GM19328 (cell line): ENCODE results near the gene PRIMA1.

Experiments
- ATAC-seq: cut with Tn5 transposase; IDR thresholded peaks from one replicate; pipeline ENCODE4 v1.9.1; 2021; ENCODE audit warnings: mild to moderate bottlenecking, moderate library complexity; ENCODE audit not compliant: unreplicated experiment

PRIMA1 gene

GRCh38 chr14:93715279-93715927 lies 72.9 kb downstream of the PRIMA1 start:
- ATAC-seq, result no peak

DNA sequence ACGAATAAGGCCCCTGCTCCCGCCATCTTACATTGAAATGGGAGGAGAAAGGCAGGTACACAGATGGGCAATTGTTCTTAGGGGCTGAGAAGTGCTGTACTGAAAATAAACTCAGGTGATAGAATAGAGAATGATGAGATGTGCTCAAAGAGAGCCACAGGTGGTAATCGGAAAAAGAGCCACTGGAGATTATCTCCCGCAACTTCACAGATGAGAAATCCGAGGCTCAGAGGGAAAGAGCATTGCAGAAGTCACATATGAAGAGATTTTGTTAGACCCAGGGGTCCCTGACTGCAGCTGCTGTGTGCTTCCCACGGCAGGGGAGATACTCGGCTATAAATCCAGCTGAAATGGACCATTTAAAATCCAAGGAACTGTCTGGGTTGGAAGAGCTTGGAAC lies 73.7 kb downstream of the PRIMA1 start:
- no peak for ATAC-seq

GRCh38 chr14:93713726-93714405 lies 74.4 kb downstream of the PRIMA1 start:
- ATAC-seq, result no peak

GRCh38 chr14:93712838-93713724 lies 75.2 kb downstream of the PRIMA1 start:
- ATAC-seq, result no peak

DNA sequence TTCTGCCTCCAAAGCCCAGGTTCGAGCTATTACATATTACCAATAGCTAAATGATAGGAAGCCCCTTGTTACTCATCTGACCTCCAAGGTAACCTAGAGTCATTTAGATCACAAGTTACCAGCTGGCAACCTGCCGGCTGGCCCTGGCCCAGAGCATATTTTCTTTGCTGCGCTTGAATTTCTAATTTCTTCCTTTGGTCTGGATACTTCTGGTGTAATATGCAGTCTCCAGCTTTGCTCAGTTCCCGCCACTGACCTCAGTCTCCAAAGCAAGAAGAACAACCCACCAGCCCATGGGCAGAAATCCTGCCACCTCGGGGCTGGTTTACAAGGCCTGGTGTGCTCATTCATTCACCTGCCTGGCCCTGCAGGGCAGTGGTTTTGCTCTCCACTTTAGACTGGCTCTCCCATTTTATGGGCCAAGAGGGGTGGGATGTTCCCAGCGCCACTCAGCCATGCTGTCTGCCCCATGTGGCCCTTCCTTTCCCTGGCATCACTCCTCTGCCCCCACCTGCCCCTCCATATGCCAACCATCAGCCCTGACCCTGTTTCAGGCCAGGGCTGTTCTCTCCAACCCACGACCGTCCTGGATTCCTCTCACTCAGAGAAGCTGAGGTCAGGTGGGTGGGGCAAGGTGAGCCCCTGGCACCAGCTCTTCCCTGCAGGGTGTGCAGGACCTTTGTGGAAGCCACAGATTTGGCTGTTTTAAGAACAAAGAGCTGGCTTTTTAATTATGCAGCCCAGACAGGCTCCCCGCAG lies 76.0 kb downstream of the PRIMA1 start:
- ATAC-seq, result no peak

GRCh38 chr14:93709249-93709648 lies 79.0 kb downstream of the PRIMA1 start:
- ATAC-seq, result no peak

DNA sequence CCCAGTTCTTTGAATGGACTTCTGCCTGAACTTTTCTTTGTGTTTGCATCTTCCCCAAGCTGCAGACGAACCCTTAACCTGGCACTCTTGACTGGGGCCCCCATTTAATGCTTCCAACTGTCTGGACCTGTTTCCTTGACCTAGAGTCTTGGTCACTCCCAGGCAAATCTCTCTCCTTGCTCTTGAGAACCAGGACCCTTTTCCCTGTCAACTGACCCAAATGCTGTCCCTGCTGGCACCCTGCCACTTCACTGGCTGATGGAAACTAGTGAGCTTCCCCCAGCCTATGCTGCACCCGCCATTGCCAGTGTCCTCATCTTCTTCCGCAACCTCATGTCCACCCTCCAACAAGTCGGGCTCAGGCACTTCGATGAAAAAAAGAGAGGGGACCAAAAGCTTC lies 79.5 kb downstream of the PRIMA1 start:
- ATAC-seq, result no peak

GRCh38 chr14:93708311-93708734 lies 80.0 kb downstream of the PRIMA1 start:
- no peak for ATAC-seq

DNA sequence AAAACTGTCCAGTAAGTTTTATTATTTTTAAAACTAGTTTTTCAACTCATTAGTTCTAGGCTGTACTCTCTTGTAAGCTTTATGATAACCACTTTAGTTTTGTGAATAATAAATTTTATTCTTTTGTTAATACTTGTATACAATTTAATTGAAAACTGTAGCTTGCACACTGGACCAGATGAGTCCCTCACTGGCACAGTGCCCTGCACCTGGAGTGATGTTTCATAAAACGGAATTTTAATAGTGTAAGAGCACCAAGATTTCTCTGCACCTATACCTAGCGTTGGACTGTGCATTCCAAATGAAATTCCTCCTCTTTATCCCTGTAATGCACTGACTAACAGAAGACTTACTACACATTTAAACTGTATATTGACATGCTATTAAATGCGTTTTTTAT lies 80.8 kb downstream of the PRIMA1 start:
- ATAC-seq, result no peak

DNA sequence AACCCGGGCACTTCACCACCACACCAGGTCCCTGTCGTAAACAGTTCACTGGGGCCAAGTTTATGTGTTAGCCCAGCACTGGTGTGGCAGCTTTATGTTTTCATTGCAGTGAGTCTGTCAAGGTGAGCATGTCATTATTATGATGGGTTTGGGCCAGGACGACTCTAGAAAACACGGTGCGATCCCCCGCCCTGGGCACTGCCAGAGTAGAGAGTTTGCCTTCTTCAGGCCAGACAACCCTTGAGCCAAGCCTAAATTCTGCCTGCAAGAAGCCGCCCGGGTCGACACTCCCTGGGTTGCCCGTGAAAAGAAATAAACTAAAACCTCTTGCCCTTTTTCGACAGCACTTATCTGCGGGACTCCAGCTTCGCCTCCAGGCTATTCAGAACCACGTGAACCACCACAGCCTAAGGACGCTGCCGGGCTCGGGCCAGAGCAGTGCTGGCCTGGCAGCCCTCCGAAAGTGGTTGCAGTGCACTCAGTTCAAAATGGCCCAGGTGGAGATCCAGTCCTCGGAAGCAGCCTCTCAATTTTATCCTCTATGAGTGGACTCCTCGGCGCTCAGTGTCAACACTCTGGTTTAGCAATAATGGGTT lies 81.8 kb downstream of the PRIMA1 start:
- no peak for ATAC-seq

GRCh38 chr14:93705513-93706156 lies 82.7 kb downstream of the PRIMA1 start:
- ATAC-seq, result no peak

DNA sequence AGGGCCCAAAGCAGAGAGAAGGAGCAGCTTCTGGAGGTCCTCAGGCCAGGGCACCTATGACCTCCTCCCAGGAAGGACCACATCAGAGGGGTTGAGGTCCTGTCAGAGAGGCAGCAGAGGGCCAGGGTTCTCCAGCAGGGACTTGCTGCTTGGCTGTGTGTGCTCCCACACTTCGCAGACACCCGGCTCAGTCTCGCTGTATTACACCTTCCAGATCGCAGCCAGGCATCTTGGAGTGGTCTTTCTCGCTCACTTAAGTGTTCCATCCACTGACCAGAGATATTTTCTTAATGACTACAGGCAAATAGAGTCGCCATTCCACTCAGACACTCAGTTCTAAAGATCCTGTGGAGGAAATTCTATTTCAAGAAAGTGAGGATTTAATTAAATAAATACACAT lies 84.3 kb downstream of the PRIMA1 start:
- no peak for ATAC-seq

- no peak for ATAC-seq
These were observed 85.3 kb downstream of the PRIMA1 start for GRCh38 chr14:93702946-93703345.

- ATAC-seq, result no peak
These were observed 86.7 kb downstream of the PRIMA1 start for GRCh38 chr14:93701562-93701961.

GRCh38 chr14:93700928-93701327 lies 87.4 kb downstream of the PRIMA1 start:
- no peak for ATAC-seq

DNA sequence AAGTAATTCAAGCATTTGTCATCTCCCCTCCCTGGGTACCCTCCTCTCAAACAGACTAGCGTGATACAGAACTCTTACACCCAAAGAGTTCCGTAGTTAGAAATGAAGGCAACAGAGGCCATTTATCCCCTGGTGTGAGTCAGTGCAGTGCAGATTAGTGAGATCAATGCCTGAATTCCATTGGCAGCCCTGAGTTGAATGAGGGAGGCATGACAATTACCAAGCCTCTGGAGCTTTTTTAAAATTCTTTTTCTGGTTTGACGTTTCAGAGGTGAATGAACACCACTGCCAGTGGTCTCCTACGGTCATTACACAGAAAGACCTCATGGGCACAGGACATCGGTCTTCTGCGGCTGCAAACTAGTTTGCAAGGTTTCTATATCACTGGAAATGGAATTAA lies 94.4 kb downstream of the PRIMA1 start:
- ATAC-seq, result no peak

- ATAC-seq, result no peak
These were observed 97.1 kb downstream of the PRIMA1 start for GRCh38 chr14:93691042-93691780.

GRCh38 chr14:93690146-93690545 lies 98.1 kb downstream of the PRIMA1 start:
- ATAC-seq, result no peak

DNA sequence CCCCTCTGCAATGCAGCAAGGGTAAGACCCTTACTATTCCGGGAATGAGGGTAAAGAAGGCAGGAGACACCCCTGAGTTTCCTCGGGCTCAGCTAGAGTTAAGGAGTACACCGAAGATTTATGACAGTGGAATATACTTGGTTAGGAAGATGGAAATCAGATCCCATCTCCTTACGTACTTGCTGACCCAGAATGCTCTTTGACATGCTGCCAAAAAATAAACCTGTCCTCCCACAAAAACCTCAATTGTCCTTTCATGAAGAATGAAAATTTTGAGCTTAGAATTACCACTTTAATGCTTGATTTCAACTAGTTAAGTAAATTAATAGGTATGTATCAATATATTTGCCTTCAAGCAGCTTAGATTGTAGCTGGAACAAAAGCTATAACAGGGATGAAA lies 99.5 kb downstream of the PRIMA1 start:
- ATAC-seq, result no peak
